GM23338 (cell line): ENCODE results near the gene ATG4A. TPM values are rescaled to one million over a fixed set of nuclear protein-coding genes. Genes with fewer than 3 reads are reported as not detected.

Source experiments
- ATAC-seq: fragments of 200-7000 bp; cut with Tn5 transposase; 3 replicates; pipeline ENCODE4 v1.9.1; 2020
- DNase-seq: peaks from one replicate; pipeline ENCODE4 v3.0.0-alpha.2; 2015; ENCODE audit warnings: low spot score
- H2AFZ ChIP-seq: fragments of 200-600 bp; sonication (generic); 2 replicates; pipeline ENCODE4 v1.8.0; 2016; ENCODE audit warnings: antibody characterized with exemption, mild to moderate bottlenecking, moderate library complexity
- H3F3A ChIP-seq: fragments of 200-600 bp; sonication (generic); replicated peaks from 2 replicates; pipeline ENCODE4 v1.8.0; 2017; ENCODE audit warnings: antibody characterized with exemption, mixed run types, low read depth
- H3K27ac ChIP-seq: fragments of 200-600 bp; sonication (generic); 2 replicates; pipeline ENCODE4 v1.6.1; 2016; ENCODE audit warnings: low read depth
- H3K27me3 ChIP-seq: fragments of 200-600 bp; sonication (generic); 2 replicates; pipeline ENCODE4 v1.8.0; 2016; ENCODE audit warnings: mild to moderate bottlenecking, mixed run types, moderate library complexity; ENCODE audit not compliant: insufficient read depth
- H3K36me3 ChIP-seq: fragments of 200-600 bp; sonication (generic); 2 replicates; pipeline ENCODE4 v1.8.0; 2016; ENCODE audit warnings: mild to moderate bottlenecking; ENCODE audit not compliant: insufficient read depth
- H3K4me1 ChIP-seq: fragments of 200-600 bp; sonication (generic); 2 replicates; pipeline ENCODE4 v1.8.0; 2016; ENCODE audit warnings: mild to moderate bottlenecking, moderate library complexity; ENCODE audit not compliant: insufficient read depth
- H3K4me2 ChIP-seq: fragments of 200-600 bp; sonication (generic); 2 replicates; pipeline ENCODE4 v1.7.1; 2017; ENCODE audit warnings: mixed run types
- H3K4me3 ChIP-seq: fragments of 200-600 bp; sonication (generic); 2 replicates; pipeline ENCODE4 v1.6.1; 2016; ENCODE audit warnings: mixed run types
- H3K79me2 ChIP-seq: fragments of 200-600 bp; sonication (generic); replicated peaks from 2 replicates; pipeline ENCODE4 v1.8.0; 2017; ENCODE audit warnings: mild to moderate bottlenecking; ENCODE audit not compliant: insufficient read depth
- H3K9me2 ChIP-seq: fragments of 200-600 bp; sonication (generic); 2 replicates; pipeline ENCODE4 v1.8.0; 2017; ENCODE audit not compliant: insufficient read depth
- H4K20me1 ChIP-seq: fragments of 200-600 bp; sonication (generic); replicated peaks from 2 replicates; pipeline ENCODE4 v1.8.0; 2017; ENCODE audit warnings: mild to moderate bottlenecking; ENCODE audit not compliant: insufficient read depth
- H3K27ac Mint-ChIP-seq: 2 replicates; pipeline ENCODE4 v1.8.0; 2020; ENCODE audit warnings: inconsistent platforms, mild to moderate bottlenecking, moderate library complexity, mixed read lengths
- H3K27me3 Mint-ChIP-seq: 3 replicates; pipeline ENCODE4 v1.8.0; 2022; ENCODE audit warnings: low read depth, mild to moderate bottlenecking, moderate library complexity, mixed read lengths, inconsistent platforms; ENCODE audit not compliant: insufficient read depth, poor library complexity
- H3K36me3 Mint-ChIP-seq: 3 replicates; pipeline ENCODE4 v1.8.0; 2021; ENCODE audit warnings: low read depth, mild to moderate bottlenecking, inconsistent platforms, moderate library complexity, mixed read lengths
- H3K4me1 Mint-ChIP-seq: 3 replicates; pipeline ENCODE4 v1.8.0; 2020; ENCODE audit warnings: mild to moderate bottlenecking, inconsistent platforms, mixed read lengths
- H3K4me3 Mint-ChIP-seq: 3 replicates; pipeline ENCODE4 v1.8.0; 2021; ENCODE audit warnings: moderate library complexity, mild to moderate bottlenecking, inconsistent platforms, mixed read lengths
- H3K9me3 Mint-ChIP-seq: 3 replicates; pipeline ENCODE4 v1.8.0; 2020; ENCODE audit warnings: moderate library complexity, mild to moderate bottlenecking, inconsistent platforms, mixed read lengths
- CREB1 ChIP-seq: fragments of 250-450 bp; sonication (Bioruptor Pico); IDR thresholded peaks from 2 replicates; pipeline ENCODE4 v1.5.0; 2020; ENCODE audit warnings: low read depth, mild to moderate bottlenecking, moderate library complexity
- EZH2 ChIP-seq: fragments of 200-600 bp; sonication (generic); IDR thresholded peaks from one replicate; pipeline ENCODE4 v1.8.0; 2017; ENCODE audit warnings: antibody characterized with exemption, mild to moderate bottlenecking, low read depth; ENCODE audit not compliant: unreplicated experiment
- EZH2phosphoT487 ChIP-seq: fragments of 200-600 bp; sonication (generic); IDR thresholded peaks from one replicate; pipeline ENCODE4 v1.8.1; 2018; ENCODE audit warnings: antibody characterized with exemption; ENCODE audit not compliant: unreplicated experiment
- JUNB ChIP-seq: IDR thresholded peaks from one replicate; pipeline ENCODE4 v1.6.1; 2016; ENCODE audit warnings: antibody characterized with exemption; ENCODE audit not compliant: unreplicated experiment
- POLR2AphosphoS5 ChIP-seq: IDR thresholded peaks from 2 replicates; pipeline ENCODE4 v1.6.1; 2016; ENCODE audit warnings: antibody characterized with exemption, low read depth
- STAT1 ChIP-seq: IDR thresholded peaks from one replicate; pipeline ENCODE4 v1.6.1; 2016; ENCODE audit warnings: antibody characterized with exemption; ENCODE audit not compliant: unreplicated experiment
- ZNF114 ChIP-seq: fragments of 250-450 bp; sonication (Bioruptor Pico); IDR thresholded peaks from 2 replicates; pipeline ENCODE4 v1.5.0; 2020; ENCODE audit warnings: mild to moderate bottlenecking, moderate library complexity
- ZNF331 ChIP-seq: fragments of 250-450 bp; sonication (Bioruptor Pico); IDR thresholded peaks from 2 replicates; pipeline ENCODE4 v1.5.0; 2020; ENCODE audit warnings: low read depth, mild to moderate bottlenecking, moderate library complexity
- ZNF462 ChIP-seq: fragments of 250-450 bp; sonication (Bioruptor Pico); IDR thresholded peaks from 2 replicates; pipeline ENCODE4 v1.5.0; 2020; ENCODE audit warnings: mild to moderate bottlenecking, moderate library complexity
- polyA plus RNA-seq: library from polyadenylated mRNA; unstranded; fragments of >200 nt; fragmentation: Nextera tagmentation; extraction: Ambion mirVana; gene quantifications from 2 replicates; pipeline ENCODE4 v1.2.1, GENCODE V29; 2016
- total RNA-seq: library from RNA; depleted of rRNA; stranded (reverse); fragments of >200 nt; shearing (Covaris generic); gene quantifications from 2 replicates; pipeline ENCODE4 v1.2.3, GENCODE V29; 2014

The ATG4A gene
- total and polyA plus RNA-seq, 2 experiments from 2014 or later = 2.1 to 2.8 TPM

DNA sequence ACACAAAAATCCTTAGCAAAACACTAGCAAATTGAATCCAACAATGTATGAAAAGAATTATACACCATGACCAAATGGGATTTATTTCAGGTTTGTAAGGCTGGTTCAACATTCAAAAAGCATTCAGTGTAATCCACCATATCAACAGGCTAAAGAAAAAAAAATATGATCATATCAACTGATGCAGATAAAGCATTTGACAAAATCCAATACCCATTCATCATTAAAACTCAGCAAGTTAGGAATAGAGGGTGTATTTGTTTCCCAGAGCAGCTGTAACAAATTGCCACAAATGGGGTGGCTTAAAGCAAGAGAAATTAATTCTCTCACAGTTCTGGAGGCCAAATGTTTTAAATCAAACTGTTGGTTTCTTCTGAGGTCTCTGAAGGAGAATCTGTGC, 36.0 kb upstream of the ATG4A start (continued):
- TF ChIP-seq ZNF462 (CRISPR knock-in tag) (no peak), CREB1 (no peak), ZNF114 (CRISPR knock-in tag) (no peak), ZNF331 (CRISPR knock-in tag) (no peak), EZH2phosphoT487 (no peak), STAT1 (no peak)

DNA sequence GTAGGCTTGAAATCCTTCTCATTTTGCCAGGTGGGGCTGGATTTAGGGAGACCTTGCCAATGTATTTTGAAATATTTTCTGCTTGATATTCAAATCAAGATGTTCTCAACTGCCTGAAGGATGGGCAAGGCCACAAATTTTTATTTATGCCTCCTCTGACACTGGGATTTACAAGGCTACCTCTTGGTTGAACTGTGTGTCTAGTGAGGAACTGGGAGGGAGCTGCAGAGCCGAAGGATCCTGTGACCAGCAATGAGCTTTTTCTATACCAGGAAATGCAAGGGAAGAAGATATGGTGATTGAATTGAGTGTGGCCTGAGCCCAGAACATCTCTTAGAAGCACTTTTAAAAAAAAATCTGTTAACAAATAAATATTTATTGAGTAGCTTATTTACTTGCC, 31.8 kb upstream of the ATG4A start:
- Mint-ChIP-seq H3K4me3 (no peak overlapping the region), H3K9me3 (no peaks in the 10 kb centered on the region), H3K36me3 (no peaks in the 10 kb centered on the region), H3K27me3 (peaks cover 1% of the 10 kb centered on the region), H3K4me1 (no peaks in the 10 kb centered on the region), H3K27ac (no peak overlapping the region)
- ATAC-seq (no peak), DNase-seq (no peak)
- H3K36me3 ChIP-seq = no peaks in the 10 kb centered on the region
- no peak overlapping the region for H2AFZ ChIP-seq
- no peaks in the 10 kb centered on the region for H3K27me3 ChIP-seq
- H3F3A ChIP-seq = no peaks in the 10 kb centered on the region
- H3K9me2 ChIP-seq = no peaks in the 10 kb centered on the region
- no peak overlapping the region for H3K4me2 ChIP-seq
- no peaks in the 10 kb centered on the region for H4K20me1 ChIP-seq
- H3K4me3 ChIP-seq = no peak overlapping the region
- no peaks in the 10 kb centered on the region for H3K79me2 ChIP-seq
- H3K4me1 ChIP-seq = no peaks in the 10 kb centered on the region
- H3K27ac ChIP-seq = no peak overlapping the region
- TF ChIP-seq JUNB (no peak), EZH2 (no peak), POLR2AphosphoS5 (no peak), ZNF462 (CRISPR knock-in tag) (no peak), CREB1 (no peak), ZNF114 (CRISPR knock-in tag) (no peak)
